Jurkat, Clone E6-1 (cell line): ENCODE results near the gene ARPC1B.
"Not testable (repeated sequence)": the region's sequence is repeated elsewhere in the genome, so short reads cannot be mapped to it uniquely, and the experiment has no call there.

Experiments used
- DNase-seq: peaks from one replicate; pipeline ENCODE4 v3.0.0-alpha.2; 2011; ENCODE audit warnings: low read depth, low spot score
- H3K4me3 ChIP-seq: 2 replicates; pipeline ENCODE4 v1.5.1; 2011; ENCODE audit warnings: mild to moderate bottlenecking, low read length, control low read depth, moderate library complexity

Gene ARPC1B

GRCh38 chr7:99384523-99384922, 10.0 kb downstream of the ARPC1B start:
- H3K4me3 ChIP-seq = no peak overlapping the region
- no peak for DNase-seq

GRCh38 chr7:99385564-99385963, 11.0 kb downstream of the ARPC1B start:
- H3K4me3 ChIP-seq = no peak overlapping the region
- no peak for DNase-seq

- no peak overlapping the region for H3K4me3 ChIP-seq
Measured at GRCh38 chr7:99386584-99387238, 12.2 kb downstream of the ARPC1B start.

GRCh38 chr7:99387239-99387635, 12.7 kb downstream of the ARPC1B start:
- not testable (repeated sequence) for H3K4me3 ChIP-seq, DNase-seq

More at GRCh38 chr7:99386584-99387238, 12.2 kb downstream of the ARPC1B start:
- no peak for DNase-seq

GRCh38 chr7:99387912-99388311, 13.4 kb downstream of the ARPC1B start:
- DNase-seq = no peak

GRCh38 chr7:99389772-99390171, 15.2 kb downstream of the ARPC1B start:
- no peak for DNase-seq
- H3K4me3 ChIP-seq = no peak overlapping the region

More at GRCh38 chr7:99387912-99388311, 13.4 kb downstream of the ARPC1B start:
- no peak overlapping the region for H3K4me3 ChIP-seq

GRCh38 chr7:99390941-99391602, 16.5 kb downstream of the ARPC1B start:
- no peak overlapping the region for H3K4me3 ChIP-seq
- no peak for DNase-seq

GRCh38 chr7:99392046-99392445, 17.5 kb downstream of the ARPC1B start:
- no peak overlapping the region for H3K4me3 ChIP-seq
- DNase-seq = no peak

- no peak overlapping the region for H3K4me3 ChIP-seq
- DNase-seq = no peak
Measured at GRCh38 chr7:99392659-99393354, 18.3 kb downstream of the ARPC1B start.

- DNase-seq = no peak
- H3K4me3 ChIP-seq = no peak overlapping the region
Measured at GRCh38 chr7:99393355-99394187, 19.0 kb downstream of the ARPC1B start.

- no peak for DNase-seq
- no peak overlapping the region for H3K4me3 ChIP-seq
Measured at GRCh38 chr7:99394188-99394502, 19.6 kb downstream of the ARPC1B start.

- H3K4me3 ChIP-seq = no peak overlapping the region
- DNase-seq = no peak
Measured at GRCh38 chr7:99395616-99396327, 21.2 kb downstream of the ARPC1B start.

- H3K4me3 ChIP-seq = no peak overlapping the region
Measured at GRCh38 chr7:99396418-99397296, 22.1 kb downstream of the ARPC1B start.

GRCh38 chr7:99397297-99397983, 22.9 kb downstream of the ARPC1B start:
- no peak overlapping the region for H3K4me3 ChIP-seq
- DNase-seq = no peak

More at GRCh38 chr7:99396418-99397296, 22.1 kb downstream of the ARPC1B start:
- no peak for DNase-seq

- H3K4me3 ChIP-seq = no peak overlapping the region
- DNase-seq = no peak
Measured at GRCh38 chr7:99398891-99399445, 24.4 kb downstream of the ARPC1B start.

- no peak for DNase-seq
- H3K4me3 ChIP-seq = no peak overlapping the region
Measured at GRCh38 chr7:99399597-99399996, 25.1 kb downstream of the ARPC1B start.

- DNase-seq = no peak
- no peak overlapping the region for H3K4me3 ChIP-seq
Measured at GRCh38 chr7:99402854-99403253, 28.3 kb downstream of the ARPC1B start.
